Cardiac fibroblast (primary cell): ENCODE results near the gene COL19A1.

Source experiments
- DNase-seq, 2 donors: peaks; one replicate each; pipeline versions ENCODE4 v3.0.0 to v3.0.0-alpha.2; 2010; ENCODE audit warnings: low read depth in 2 of 2
- H3K4me3 ChIP-seq, 2 donors: replicated peaks in 1 of 2; 1 replicate in 1 of 2; 2 replicates in 1 of 2; pipeline ENCODE4 v1.5.1; 2011; ENCODE audit warnings: low read depth in 2 of 2, low read length in 2 of 2, mild to moderate bottlenecking in 2 of 2, moderate library complexity in 1 of 2
- TF ChIP-seq, protein P1 (sequence below): IDR thresholded peaks from one replicate; pipeline ENCODE4 v1.5.1; 2011; ENCODE audit warnings: low read depth, mild to moderate bottlenecking, low read length, inconsistent platforms

Gene COL19A1

DNA sequence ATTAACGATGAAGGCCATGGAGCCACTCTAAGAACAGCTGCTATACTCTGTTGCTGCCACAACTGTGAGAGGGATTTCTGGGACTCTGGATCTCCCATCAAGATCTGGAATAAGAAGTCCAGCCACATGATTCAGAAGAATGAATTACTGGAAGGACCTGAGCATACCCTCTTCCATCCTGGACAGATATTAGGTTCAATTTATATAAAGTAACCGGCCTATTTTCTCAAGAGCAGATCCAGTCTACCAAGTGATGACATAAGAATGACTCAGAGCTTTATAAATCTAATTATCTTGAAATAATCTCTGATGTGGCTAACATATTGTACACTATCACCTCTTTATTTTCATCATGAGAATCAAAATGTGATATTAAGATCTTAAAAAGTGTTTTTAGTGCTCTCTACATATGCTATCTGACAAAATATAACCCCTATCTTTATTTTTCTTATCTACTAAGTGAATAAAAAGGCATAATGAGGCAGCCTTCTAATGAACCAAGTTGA, 391.5 kb downstream of the COL19A1 start:
- TF ChIP-seq, protein P1, sequence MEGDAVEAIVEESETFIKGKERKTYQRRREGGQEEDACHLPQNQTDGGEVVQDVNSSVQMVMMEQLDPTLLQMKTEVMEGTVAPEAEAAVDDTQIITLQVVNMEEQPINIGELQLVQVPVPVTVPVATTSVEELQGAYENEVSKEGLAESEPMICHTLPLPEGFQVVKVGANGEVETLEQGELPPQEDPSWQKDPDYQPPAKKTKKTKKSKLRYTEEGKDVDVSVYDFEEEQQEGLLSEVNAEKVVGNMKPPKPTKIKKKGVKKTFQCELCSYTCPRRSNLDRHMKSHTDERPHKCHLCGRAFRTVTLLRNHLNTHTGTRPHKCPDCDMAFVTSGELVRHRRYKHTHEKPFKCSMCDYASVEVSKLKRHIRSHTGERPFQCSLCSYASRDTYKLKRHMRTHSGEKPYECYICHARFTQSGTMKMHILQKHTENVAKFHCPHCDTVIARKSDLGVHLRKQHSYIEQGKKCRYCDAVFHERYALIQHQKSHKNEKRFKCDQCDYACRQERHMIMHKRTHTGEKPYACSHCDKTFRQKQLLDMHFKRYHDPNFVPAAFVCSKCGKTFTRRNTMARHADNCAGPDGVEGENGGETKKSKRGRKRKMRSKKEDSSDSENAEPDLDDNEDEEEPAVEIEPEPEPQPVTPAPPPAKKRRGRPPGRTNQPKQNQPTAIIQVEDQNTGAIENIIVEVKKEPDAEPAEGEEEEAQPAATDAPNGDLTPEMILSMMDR: no peak
- DNase-seq: no peak
- H3K4me3 ChIP-seq: no peak overlapping the region

DNA sequence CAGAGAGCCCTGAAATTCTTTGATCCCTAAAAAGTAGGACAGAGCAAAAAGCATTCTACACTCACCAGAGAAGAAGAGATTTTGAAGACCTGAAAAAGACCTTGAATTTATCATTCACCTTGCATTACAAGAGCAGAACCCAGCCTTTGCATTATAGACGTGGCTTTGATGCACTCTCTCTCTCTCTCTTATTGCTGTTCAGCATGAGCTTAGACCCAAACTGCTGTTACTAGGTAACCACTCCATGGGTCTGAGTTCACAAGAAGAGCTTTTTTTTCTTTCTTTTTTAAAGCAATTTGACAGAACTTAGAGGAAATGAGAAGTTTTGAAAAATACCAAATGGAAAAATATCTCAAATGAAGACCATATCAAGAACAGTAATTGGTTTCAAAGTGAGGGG, 392.1 kb downstream of the COL19A1 start:
- DNase-seq: no peak
- no peak overlapping the region for H3K4me3 ChIP-seq
- TF ChIP-seq, protein P1: no peak
